Mesenchymal stem cell (in vitro differentiated cells and primary cell): ENCODE measurements around the gene MUC20.
"Not testable (repeated sequence)": the region's sequence is repeated elsewhere in the genome, so short reads cannot be mapped to it uniquely, and the experiment has no call there.

ENCODE experiments used
- DNase-seq: peaks from one replicate; pipeline ENCODE4 v3.0.0-alpha.2; 2013
- H2AFZ ChIP-seq: one replicate; pipeline ENCODE4 v1.6.1; 2013; ENCODE audit warnings: low read depth, mild to moderate bottlenecking, control low read depth, inconsistent platforms, low read length, moderate library complexity
- H2AK5ac ChIP-seq: 2 replicates; pipeline ENCODE4 v1.6.1; 2013; ENCODE audit warnings: low read length, moderate library complexity, mild to moderate bottlenecking, inconsistent platforms; ENCODE audit not compliant: severe bottlenecking
- H2BK120ac ChIP-seq: one replicate; pipeline ENCODE4 v1.6.1; 2013; ENCODE audit warnings: low read depth, mild to moderate bottlenecking, inconsistent platforms, low read length, moderate library complexity
- H2BK12ac ChIP-seq, 2 experiments: one replicate each; pipeline ENCODE4 v1.6.1; 2013; ENCODE audit warnings: inconsistent platforms in 2 of 2, low read length in 2 of 2, mild to moderate bottlenecking in 2 of 2, moderate library complexity in 2 of 2, control low read depth in 1 of 2
- H2BK15ac ChIP-seq: one replicate; pipeline ENCODE4 v1.6.1; 2013; ENCODE audit warnings: mild to moderate bottlenecking, low read depth, inconsistent platforms; ENCODE audit not compliant: poor library complexity, severe bottlenecking
- H2BK5ac ChIP-seq: 2 replicates; pipeline ENCODE4 v1.6.1; 2013; ENCODE audit warnings: low read depth, mild to moderate bottlenecking, low read length, control low read depth, inconsistent platforms; ENCODE audit not compliant: poor library complexity, severe bottlenecking
- H3K14ac ChIP-seq, 2 experiments: one replicate each; pipeline ENCODE4 v1.6.1; 2013; ENCODE audit warnings: inconsistent platforms in 2 of 2, low read length in 2 of 2, control low read depth in 1 of 2, mild to moderate bottlenecking in 1 of 2, moderate library complexity in 1 of 2
- H3K18ac ChIP-seq, 2 experiments: one replicate each; pipeline ENCODE4 v1.6.1; 2013; ENCODE audit warnings: inconsistent platforms in 2 of 2, low read length in 2 of 2, control low read depth in 1 of 2, low read depth in 1 of 2, mild to moderate bottlenecking in 1 of 2
- H3K23ac ChIP-seq, 2 experiments: one replicate each; pipeline ENCODE4 v1.6.1; 2013; ENCODE audit warnings: inconsistent platforms in 2 of 2, low read length in 2 of 2, mild to moderate bottlenecking in 2 of 2, moderate library complexity in 2 of 2, control low read depth in 1 of 2
- H3K27ac ChIP-seq: 2 replicates; pipeline ENCODE4 v1.5.1; 2013; ENCODE audit warnings: mild to moderate bottlenecking, moderate library complexity, low read length, control low read depth, inconsistent platforms; ENCODE audit not compliant: poor library complexity, severe bottlenecking
- H3K27me3 ChIP-seq, 2 experiments: 2 replicates each; pipeline versions ENCODE4 v1.6.1 to v1.7.0; 2013; ENCODE audit warnings: low read length in 2 of 2, mild to moderate bottlenecking in 2 of 2, moderate library complexity in 2 of 2, control low read depth in 1 of 2, inconsistent platforms in 1 of 2; ENCODE audit not compliant: control insufficient read depth in 1 of 2, insufficient read depth in 1 of 2
- H3K36me3 ChIP-seq, 2 experiments: 2 replicates each; pipeline versions ENCODE4 v1.6.1 to v1.7.0; 2013; ENCODE audit warnings: low read length in 2 of 2, control low read depth in 1 of 2, inconsistent platforms in 1 of 2, low read depth in 1 of 2, mild to moderate bottlenecking in 1 of 2; ENCODE audit not compliant: insufficient read depth in 2 of 2, control insufficient read depth in 1 of 2
- H3K4ac ChIP-seq, 2 experiments: one replicate each; pipeline ENCODE4 v1.6.1; 2013; ENCODE audit warnings: inconsistent platforms in 2 of 2, low read length in 2 of 2, mild to moderate bottlenecking in 2 of 2, moderate library complexity in 2 of 2, control low read depth in 1 of 2, low read depth in 1 of 2
- H3K4me1 ChIP-seq: 2 replicates; pipeline ENCODE4 v1.6.1; 2013; ENCODE audit warnings: low read depth, low read length, control low read depth; ENCODE audit not compliant: control insufficient read depth, insufficient read depth
- H3K4me2 ChIP-seq: 2 replicates; pipeline ENCODE4 v1.6.1; 2013; ENCODE audit warnings: low read length, mild to moderate bottlenecking, inconsistent platforms; ENCODE audit not compliant: poor library complexity, severe bottlenecking
- H3K4me3 ChIP-seq, 2 experiments: 2 replicates each; pipeline versions ENCODE4 v1.5.1 to v1.7.0; 2013; ENCODE audit warnings: low read length in 2 of 2, mild to moderate bottlenecking in 2 of 2, control low read depth in 1 of 2, low read depth in 1 of 2; ENCODE audit not compliant: insufficient read depth in 1 of 2
- H3K79me1 ChIP-seq: replicated peaks from 2 replicates; pipeline ENCODE4 v1.6.1; 2013; ENCODE audit warnings: mild to moderate bottlenecking, control low read depth, low read length, inconsistent platforms; ENCODE audit not compliant: poor library complexity, severe bottlenecking
- H3K9ac ChIP-seq: 2 replicates; pipeline ENCODE4 v1.7.0; 2013; ENCODE audit warnings: mild to moderate bottlenecking, low read length, moderate library complexity
- H3K9me3 ChIP-seq: 2 replicates; pipeline ENCODE4 v1.7.0; 2013; ENCODE audit warnings: mild to moderate bottlenecking, low read length; ENCODE audit not compliant: control insufficient read depth
- H4K8ac ChIP-seq: one replicate; pipeline ENCODE4 v1.6.1; 2013; ENCODE audit warnings: inconsistent platforms, mild to moderate bottlenecking, low read length, moderate library complexity
- H4K91ac ChIP-seq: one replicate; pipeline ENCODE4 v1.6.1; 2013; ENCODE audit warnings: mild to moderate bottlenecking, low read length, inconsistent platforms
- WGBS: methylation state at CpG from one replicate; pipeline ENCODE4 v1.1.7; 2013; ENCODE audit warnings: mixed read lengths; 5-methylcytosine and 5-hydroxymethylcytosine counted together

MUC20 gene

GRCh38 chr3:195711813-195712534 is 8.8 kb upstream of the MUC20 start:
- Histone ChIP-seq H2BK120ac (no peak overlapping the region), H2BK12ac (no peak overlapping the region), H3K18ac (no peak overlapping the region), H3K14ac (no peak overlapping the region), H4K8ac (no peak overlapping the region), H3K9ac (no peak overlapping the region), H2AK5ac (no peak overlapping the region), H2BK15ac (no peak overlapping the region), H3K79me1 (no peaks in the 10 kb centered on the region), H2AFZ (no peak overlapping the region), H3K4me3 (no peak overlapping the region), H3K4me1 (peaks cover 2% of the 10 kb centered on the region), H3K4ac (no peak overlapping the region), H3K27me3 (peaks cover 0 to 11% of the 10 kb centered on the region in 2 experiments), H3K4me2 (no peak overlapping the region), H3K27ac (no peak overlapping the region), H2BK5ac (no peak overlapping the region), H3K9me3 (no peaks in the 10 kb centered on the region), H4K91ac (no peak overlapping the region), H3K36me3 (peaks cover 0 to 57% of the 10 kb centered on the region in 2 experiments), H3K23ac (no peak overlapping the region)
- WGBS = 78% methylated on average over 11 of the region's 12 CpGs
- no peak for DNase-seq

GRCh38 chr3:195712535-195712910 is 8.3 kb upstream of the MUC20 start:
- not testable (repeated sequence) for H2BK12ac ChIP-seq, H3K4me3 ChIP-seq, H3K14ac ChIP-seq, H3K4ac ChIP-seq, H2BK5ac ChIP-seq, H3K79me1 ChIP-seq, H3K27ac ChIP-seq, H2BK15ac ChIP-seq, H3K9ac ChIP-seq, H4K8ac ChIP-seq, H4K91ac ChIP-seq, H2BK120ac ChIP-seq, H3K23ac ChIP-seq, H3K4me2 ChIP-seq, H3K9me3 ChIP-seq, H3K4me1 ChIP-seq, H2AFZ ChIP-seq, H3K18ac ChIP-seq, DNase-seq, H2AK5ac ChIP-seq
- 62% methylated on average over 8 of the region's 8 CpGs for WGBS
- Histone ChIP-seq H3K27me3 (peaks cover 3 to 12% of the 10 kb centered on the region in 2 experiments), H3K36me3 (peaks cover 0 to 57% of the 10 kb centered on the region in 2 experiments)

GRCh38 chr3:195713150-195713549 is 7.6 kb upstream of the MUC20 start:
- not testable (repeated sequence) for DNase-seq, H2BK120ac ChIP-seq, H3K79me1 ChIP-seq, H3K4me1 ChIP-seq, H3K9ac ChIP-seq, H2BK15ac ChIP-seq, H3K4me2 ChIP-seq, H2BK12ac ChIP-seq, H3K9me3 ChIP-seq, H2AK5ac ChIP-seq, H2BK5ac ChIP-seq, H3K4me3 ChIP-seq, H2AFZ ChIP-seq, H3K23ac ChIP-seq, H3K18ac ChIP-seq, H3K4ac ChIP-seq, H3K27ac ChIP-seq, H4K8ac ChIP-seq, H4K91ac ChIP-seq, H3K14ac ChIP-seq
- Histone ChIP-seq H3K36me3 (peaks cover 0 to 56% of the 10 kb centered on the region in 2 experiments), H3K27me3 (peaks cover 9 to 17% of the 10 kb centered on the region in 2 experiments)
- 27% methylated on average over 6 of the region's 9 CpGs for WGBS

DNA sequence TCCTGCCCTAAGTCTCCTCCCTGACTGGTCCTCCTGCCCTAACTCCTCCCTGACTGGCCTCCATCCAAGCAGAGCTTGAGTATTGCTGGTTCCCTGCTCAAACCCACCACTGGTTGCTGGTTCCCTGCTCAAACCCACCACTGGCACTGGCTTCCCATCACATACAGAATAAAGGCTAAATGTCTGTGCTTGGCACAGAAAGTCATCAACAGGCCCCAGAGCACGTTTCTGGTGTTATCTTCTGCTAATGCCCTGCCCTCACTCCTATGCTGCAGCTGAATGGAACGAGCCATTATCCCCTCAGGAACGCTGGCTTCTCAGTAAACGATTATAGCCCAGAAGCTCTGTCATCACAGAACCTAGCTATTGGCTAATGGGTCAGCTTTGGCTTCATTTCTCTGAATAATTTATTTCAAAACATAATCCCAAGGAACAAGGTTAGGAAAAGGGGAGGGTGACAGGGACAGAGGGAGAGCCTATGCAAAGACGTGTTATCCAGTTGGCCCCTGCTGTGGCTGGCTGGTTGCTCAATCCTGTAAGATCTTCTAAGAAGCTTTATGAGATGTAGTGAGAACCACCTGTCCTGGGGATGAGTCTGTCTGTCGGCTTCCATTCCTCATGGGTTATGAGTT is 6.3 kb upstream of the MUC20 start:
- no peak overlapping the region for H3K9ac ChIP-seq
- H3K9me3 ChIP-seq = no peaks in the 10 kb centered on the region
- H2AFZ ChIP-seq = no peak overlapping the region
- H3K18ac ChIP-seq = no peak overlapping the region
- WGBS = 76% methylated on average over 6 of the region's 6 CpGs
- peaks cover 0 to 42% of the 10 kb centered on the region in 2 experiments for H3K36me3 ChIP-seq
- H3K4ac ChIP-seq = no peak overlapping the region
- no peak overlapping the region for H4K91ac ChIP-seq
- no peak overlapping the region for H2BK120ac ChIP-seq
- peaks cover 17 to 22% of the 10 kb centered on the region in 2 experiments for H3K27me3 ChIP-seq
- no peak overlapping the region for H3K27ac ChIP-seq
- H3K79me1 ChIP-seq = no peaks in the 10 kb centered on the region
- no peak overlapping the region for H3K4me3 ChIP-seq
- H3K14ac ChIP-seq = no peak overlapping the region
- no peak overlapping the region for H4K8ac ChIP-seq
- H2BK15ac ChIP-seq = no peak overlapping the region
- no peak overlapping the region for H3K23ac ChIP-seq
- no peak overlapping the region for H2BK5ac ChIP-seq
- H2BK12ac ChIP-seq = no peak overlapping the region
- H3K4me1 ChIP-seq = peaks cover 3% of the 10 kb centered on the region
- DNase-seq = no peak
- H3K4me2 ChIP-seq = no peak overlapping the region
- no peak overlapping the region for H2AK5ac ChIP-seq
